Hepatocyte (in vitro differentiated cells): ENCODE measurements around the gene TMEM255B.

Source experiments
- EZH2 ChIP-seq: fragments of 200-600 bp; sonication (generic); IDR thresholded peaks from 2 replicates; pipeline ENCODE4 v1.6.1; 2016; ENCODE audit warnings: antibody characterized with exemption, mild to moderate bottlenecking, borderline replicate concordance
- EZH2phosphoT487 ChIP-seq: fragments of 200-600 bp; sonication (generic); IDR thresholded peaks from one replicate; pipeline ENCODE4 v1.6.1; 2018; ENCODE audit warnings: antibody characterized with exemption, mild to moderate bottlenecking, low read depth, moderate library complexity; ENCODE audit not compliant: unreplicated experiment, severe bottlenecking
- TF ChIP-seq, protein P1 (sequence below): fragments of 200-600 bp; sonication (generic); IDR thresholded peaks from 2 replicates; pipeline ENCODE4 v1.5.1; 2016; ENCODE audit warnings: antibody characterized with exemption, mild to moderate bottlenecking; ENCODE audit not compliant: poor library complexity

GRCh38 chr13:113806104-113806471, 47.1 kb downstream of the TMEM255B start:
- TF ChIP-seq, protein P1, sequence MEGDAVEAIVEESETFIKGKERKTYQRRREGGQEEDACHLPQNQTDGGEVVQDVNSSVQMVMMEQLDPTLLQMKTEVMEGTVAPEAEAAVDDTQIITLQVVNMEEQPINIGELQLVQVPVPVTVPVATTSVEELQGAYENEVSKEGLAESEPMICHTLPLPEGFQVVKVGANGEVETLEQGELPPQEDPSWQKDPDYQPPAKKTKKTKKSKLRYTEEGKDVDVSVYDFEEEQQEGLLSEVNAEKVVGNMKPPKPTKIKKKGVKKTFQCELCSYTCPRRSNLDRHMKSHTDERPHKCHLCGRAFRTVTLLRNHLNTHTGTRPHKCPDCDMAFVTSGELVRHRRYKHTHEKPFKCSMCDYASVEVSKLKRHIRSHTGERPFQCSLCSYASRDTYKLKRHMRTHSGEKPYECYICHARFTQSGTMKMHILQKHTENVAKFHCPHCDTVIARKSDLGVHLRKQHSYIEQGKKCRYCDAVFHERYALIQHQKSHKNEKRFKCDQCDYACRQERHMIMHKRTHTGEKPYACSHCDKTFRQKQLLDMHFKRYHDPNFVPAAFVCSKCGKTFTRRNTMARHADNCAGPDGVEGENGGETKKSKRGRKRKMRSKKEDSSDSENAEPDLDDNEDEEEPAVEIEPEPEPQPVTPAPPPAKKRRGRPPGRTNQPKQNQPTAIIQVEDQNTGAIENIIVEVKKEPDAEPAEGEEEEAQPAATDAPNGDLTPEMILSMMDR: no peak
- TF ChIP-seq EZH2 (no peak), EZH2phosphoT487 (no peak)
